ENCODE measurements around the gene PTPN3. TPM values are rescaled to one million over a fixed set of nuclear protein-coding genes. Genes with fewer than 3 reads are reported as not detected.

PTPN3 gene
- total RNA-seq, 3 donors from 2014 or later (not counting 1 experiment from before 2014, with no cell fraction given) = not detected

- DNase-seq (no peak), ATAC-seq (no peak)
- no peaks in the 10 kb centered on the region for H3K36me3 ChIP-seq (ENCODE audit: control insufficient read depth, insufficient read depth, low read length)
- intact Hi-C loops (cut with micrococcal nuclease) = no loop called here
- no peaks in the 10 kb centered on the region for H3K9me3 ChIP-seq (ENCODE audit: control insufficient read depth, insufficient read depth, low read length)
- H3K36me3 Mint-ChIP-seq = peaks cover 9% of the 10 kb centered on the region
- no peak overlapping the region for H3K4me3 Mint-ChIP-seq
- H3K9me3 Mint-ChIP-seq = no peaks in the 10 kb centered on the region
- H3K27ac Mint-ChIP-seq = no peak overlapping the region
- H3K27me3 Mint-ChIP-seq (ENCODE audit: low read depth in 2 of 2) = peaks cover 46 to 50% of the 10 kb centered on the region in 2 donors
- H3K27me3 ChIP-seq (ENCODE audit: control insufficient read depth, insufficient read depth, low read length) = peaks cover 20% of the 10 kb centered on the region
- H3K27ac ChIP-seq (ENCODE audit: low read length) = no peak overlapping the region
- no peak for TF ChIP-seq CTCF (IDR thresholded peaks at IDR 0.05)
- no peaks in the 10 kb centered on the region for H3K4me1 ChIP-seq (ENCODE audit: control insufficient read depth, insufficient read depth, low read length)
- peaks cover 0 to 4% of the 10 kb centered on the region in 2 donors for H3K4me1 Mint-ChIP-seq
- no peak overlapping the region for H3K4me3 ChIP-seq (ENCODE audit: low read length)
- WGBS (ENCODE audit: insufficient coverage) = 94% methylated on average over 4 of the region's 4 CpGs
These were observed 1.3 kb downstream of the PTPN3 start for GRCh38 chr9:109496841-109497225.

GRCh38 chr9:109496218-109496617 lies 1.9 kb downstream of the PTPN3 start:
- intact Hi-C loops (cut with micrococcal nuclease) = no loop called here
- WGBS (ENCODE audit: insufficient coverage) = 96% methylated on average over 2 of the region's 3 CpGs
- H3K27ac Mint-ChIP-seq = no peak overlapping the region
- H3K4me3 Mint-ChIP-seq = no peak overlapping the region
- Histone ChIP-seq H3K4me3 (ENCODE audit: low read length) (no peak overlapping the region), H3K27ac (ENCODE audit: low read length) (no peak overlapping the region), H3K27me3 (ENCODE audit: control insufficient read depth, insufficient read depth, low read length) (peaks cover 17% of the 10 kb centered on the region), H3K9me3 (ENCODE audit: control insufficient read depth, insufficient read depth, low read length) (no peaks in the 10 kb centered on the region), H3K4me1 (ENCODE audit: control insufficient read depth, insufficient read depth, low read length) (no peaks in the 10 kb centered on the region), H3K36me3 (ENCODE audit: control insufficient read depth, insufficient read depth, low read length) (no peaks in the 10 kb centered on the region)
- DNase-seq = no peak
- no peak for TF ChIP-seq CTCF (IDR thresholded peaks at IDR 0.05)
- H3K9me3 Mint-ChIP-seq = no peaks in the 10 kb centered on the region
- ATAC-seq = no peak
- H3K4me1 Mint-ChIP-seq = peaks cover 0 to 4% of the 10 kb centered on the region in 2 donors
- H3K27me3 Mint-ChIP-seq (ENCODE audit: low read depth in 2 of 2) = peaks cover 44 to 45% of the 10 kb centered on the region in 2 donors
- peaks cover 9% of the 10 kb centered on the region for H3K36me3 Mint-ChIP-seq

GRCh38 chr9:109493648-109494047 lies 4.5 kb downstream of the PTPN3 start:
- H3K9me3 ChIP-seq (ENCODE audit: control insufficient read depth, insufficient read depth, low read length) = no peaks in the 10 kb centered on the region
- H3K4me1 ChIP-seq (ENCODE audit: control insufficient read depth, insufficient read depth, low read length) = no peaks in the 10 kb centered on the region
- no peak overlapping the region for H3K27ac ChIP-seq (ENCODE audit: low read length)
- peaks cover 22 to 27% of the 10 kb centered on the region in 2 donors for H3K27me3 Mint-ChIP-seq (ENCODE audit: low read depth in 2 of 2)
- peaks cover 4% of the 10 kb centered on the region for H3K27me3 ChIP-seq (ENCODE audit: control insufficient read depth, insufficient read depth, low read length)
- DNase-seq = no peak
- H3K27ac Mint-ChIP-seq = no peak overlapping the region
- WGBS (ENCODE audit: insufficient coverage) = 56% methylated on average over 6 of the region's 6 CpGs
- H3K4me3 ChIP-seq (ENCODE audit: low read length) = no peak overlapping the region
- no peaks in the 10 kb centered on the region for H3K9me3 Mint-ChIP-seq
- intact Hi-C loops (cut with micrococcal nuclease) = no loop called here
- H3K36me3 ChIP-seq (ENCODE audit: control insufficient read depth, insufficient read depth, low read length) = no peaks in the 10 kb centered on the region
- H3K4me3 Mint-ChIP-seq = no peak overlapping the region
- peaks cover 3% of the 10 kb centered on the region for H3K36me3 Mint-ChIP-seq
- no peaks in the 10 kb centered on the region for H3K4me1 Mint-ChIP-seq
- no peak for ATAC-seq
- TF ChIP-seq CTCF (IDR thresholded peaks at IDR 0.05) = no peak

- H3K36me3 Mint-ChIP-seq = no peaks in the 10 kb centered on the region
- no peak for ATAC-seq
- 78% methylated on average over 2 of the region's 2 CpGs for WGBS (ENCODE audit: insufficient coverage)
These were observed 6.5 kb downstream of the PTPN3 start for GRCh38 chr9:109491590-109491989.

More at GRCh38 chr9:109491590-109491989, 6.5 kb downstream of the PTPN3 start:
- H3K4me1 Mint-ChIP-seq = no peaks in the 10 kb centered on the region
- Histone ChIP-seq H3K4me3 (ENCODE audit: low read length) (no peak overlapping the region), H3K27me3 (ENCODE audit: control insufficient read depth, insufficient read depth, low read length) (no peaks in the 10 kb centered on the region), H3K36me3 (ENCODE audit: control insufficient read depth, insufficient read depth, low read length) (no peaks in the 10 kb centered on the region), H3K27ac (ENCODE audit: low read length) (no peak overlapping the region), H3K4me1 (ENCODE audit: control insufficient read depth, insufficient read depth, low read length) (no peaks in the 10 kb centered on the region), H3K9me3 (ENCODE audit: control insufficient read depth, insufficient read depth, low read length) (no peaks in the 10 kb centered on the region)
- no peak for DNase-seq
- intact Hi-C loops (cut with micrococcal nuclease) = no loop called here
- no peak for TF ChIP-seq CTCF (IDR thresholded peaks at IDR 0.05)
- H3K27ac Mint-ChIP-seq = no peak overlapping the region
- H3K4me3 Mint-ChIP-seq = no peak overlapping the region
- H3K9me3 Mint-ChIP-seq = no peaks in the 10 kb centered on the region
- H3K27me3 Mint-ChIP-seq (ENCODE audit: low read depth in 2 of 2) = peaks cover 18 to 21% of the 10 kb centered on the region in 2 donors

Measured in natural killer cell (primary cell).